A673 (cell line): Measurements from ENCODE around the gene PKIB.

Source experiments
- CTCF ChIP-seq: fragments of 300-800, 200-600 bp; sonication (generic); conservative IDR thresholded peaks from 2 replicates; pipeline ENCODE4 v1.5.1; 2017; ENCODE audit warnings: low read depth, mild to moderate bottlenecking, antibody characterized with exemption, low read length, moderate library complexity, mixed read lengths
- EZH2 ChIP-seq: fragments of 200-600 bp; sonication (generic); IDR thresholded peaks from 2 replicates; pipeline ENCODE4 v1.6.1; 2017; ENCODE audit warnings: borderline replicate concordance, low read depth, mild to moderate bottlenecking, mixed read lengths, antibody characterized with exemption, low read length; ENCODE audit not compliant: poor library complexity, severe bottlenecking

- TF ChIP-seq CTCF (peak; percentile 82), EZH2 (no peak)
Measured at GRCh38 chr6:122730775-122731386, 120.7 kb downstream of the PKIB start.
